ENCODE data around the gene CCSER1. TPM values are rescaled to one million over a fixed set of nuclear protein-coding genes. Genes with fewer than 3 reads are reported as not detected.

Gene CCSER1
- total RNA-seq, 2 experiments from 2014 or later: not detected

DNA sequence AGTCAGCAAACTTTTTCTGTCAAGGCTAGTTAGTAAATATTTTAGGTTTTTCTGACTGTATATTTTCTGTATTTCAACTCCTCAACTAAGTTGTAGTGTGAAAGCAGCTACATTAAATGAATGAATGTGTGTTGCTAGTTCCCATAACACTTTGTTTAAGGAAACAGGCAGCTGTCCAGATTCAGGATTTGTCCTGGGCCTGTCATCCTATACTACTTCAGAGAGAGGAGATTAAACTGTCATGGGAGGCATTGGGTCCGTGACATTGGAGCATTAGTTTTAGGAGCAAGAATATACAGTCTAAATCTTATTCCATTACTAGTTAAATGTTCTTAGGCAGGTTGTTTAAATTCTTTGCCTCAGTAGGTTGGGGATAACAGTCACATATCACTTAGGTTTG is 516.0 kb downstream of the CCSER1 start:
- TF ChIP-seq, protein P1, sequence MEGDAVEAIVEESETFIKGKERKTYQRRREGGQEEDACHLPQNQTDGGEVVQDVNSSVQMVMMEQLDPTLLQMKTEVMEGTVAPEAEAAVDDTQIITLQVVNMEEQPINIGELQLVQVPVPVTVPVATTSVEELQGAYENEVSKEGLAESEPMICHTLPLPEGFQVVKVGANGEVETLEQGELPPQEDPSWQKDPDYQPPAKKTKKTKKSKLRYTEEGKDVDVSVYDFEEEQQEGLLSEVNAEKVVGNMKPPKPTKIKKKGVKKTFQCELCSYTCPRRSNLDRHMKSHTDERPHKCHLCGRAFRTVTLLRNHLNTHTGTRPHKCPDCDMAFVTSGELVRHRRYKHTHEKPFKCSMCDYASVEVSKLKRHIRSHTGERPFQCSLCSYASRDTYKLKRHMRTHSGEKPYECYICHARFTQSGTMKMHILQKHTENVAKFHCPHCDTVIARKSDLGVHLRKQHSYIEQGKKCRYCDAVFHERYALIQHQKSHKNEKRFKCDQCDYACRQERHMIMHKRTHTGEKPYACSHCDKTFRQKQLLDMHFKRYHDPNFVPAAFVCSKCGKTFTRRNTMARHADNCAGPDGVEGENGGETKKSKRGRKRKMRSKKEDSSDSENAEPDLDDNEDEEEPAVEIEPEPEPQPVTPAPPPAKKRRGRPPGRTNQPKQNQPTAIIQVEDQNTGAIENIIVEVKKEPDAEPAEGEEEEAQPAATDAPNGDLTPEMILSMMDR (IDR thresholded peaks at IDR 0.05): no peak
- no peaks in the 10 kb centered on the region for H3K27me3 Mint-ChIP-seq
- DNase-seq: no peak
- peaks cover 3% of the 10 kb centered on the region for H3K9me3 Mint-ChIP-seq
- H3K4me1 Mint-ChIP-seq (ENCODE audit: low read depth): no peaks in the 10 kb centered on the region
- H3K36me3 Mint-ChIP-seq (ENCODE audit: low read depth): no peaks in the 10 kb centered on the region
- CTCF ChIA-PET: no interaction called here
- POLR2A ChIA-PET: no interaction called here
- no peak overlapping the region for H3K27ac Mint-ChIP-seq
- ATAC-seq: no peak
- H3K4me3 Mint-ChIP-seq: no peak overlapping the region
- intact Hi-C loops (cut with micrococcal nuclease): no loop called here

DNA sequence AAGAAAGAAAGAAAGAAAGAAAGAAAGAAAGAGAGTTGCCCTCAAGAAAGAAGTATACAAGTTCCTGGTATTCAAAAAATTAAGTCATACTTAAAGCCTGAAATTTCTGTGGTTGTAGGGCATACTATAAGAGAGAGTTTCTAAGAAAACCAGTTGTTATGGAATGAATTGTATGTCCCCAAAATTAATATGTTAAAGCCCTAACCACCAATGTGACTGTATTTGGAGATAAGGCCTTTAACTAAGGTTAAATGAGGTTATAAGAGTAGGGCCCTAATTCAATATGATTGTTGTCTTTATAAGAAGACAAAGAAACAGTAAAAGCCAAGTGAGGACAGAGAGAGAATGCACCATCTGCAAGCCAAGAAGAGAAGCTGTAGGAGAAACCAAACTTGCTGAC is 521.1 kb downstream of the CCSER1 start:
- no peak overlapping the region for H3K4me3 Mint-ChIP-seq
- intact Hi-C loops (cut with micrococcal nuclease): no loop called here
- no peaks in the 10 kb centered on the region for H3K27me3 Mint-ChIP-seq
- H3K36me3 Mint-ChIP-seq (ENCODE audit: low read depth): no peaks in the 10 kb centered on the region
- no peak overlapping the region for H3K27ac Mint-ChIP-seq
- no peak for DNase-seq
- H3K9me3 Mint-ChIP-seq: peaks cover 5% of the 10 kb centered on the region
- TF ChIP-seq, protein P1 (IDR thresholded peaks at IDR 0.05): no peak
- ChIA-PET POLR2A (no interaction called here), CTCF (no interaction called here)
- H3K4me1 Mint-ChIP-seq (ENCODE audit: low read depth): no peaks in the 10 kb centered on the region
- ATAC-seq: no peak

DNA sequence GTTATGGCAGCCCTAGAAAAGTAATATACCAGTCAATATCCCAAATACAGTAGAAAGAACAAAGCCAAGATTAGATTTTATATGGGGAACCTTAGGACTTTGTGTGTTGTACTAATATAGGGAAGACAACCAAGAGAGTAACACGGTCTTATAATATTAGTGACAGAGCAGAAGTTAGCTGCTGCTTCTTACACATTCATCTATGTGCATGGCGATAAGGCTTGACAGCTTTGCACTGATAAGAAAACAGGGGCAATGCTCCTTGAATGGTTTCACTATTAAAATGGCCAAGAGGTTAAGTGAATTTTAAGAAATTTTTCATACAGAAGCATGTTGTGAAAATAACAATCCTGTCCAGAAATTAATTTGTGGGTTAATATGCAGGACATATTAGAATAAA is 521.6 kb downstream of the CCSER1 start:
- POLR2A ChIA-PET: no interaction called here
- no peaks in the 10 kb centered on the region for H3K4me1 Mint-ChIP-seq (ENCODE audit: low read depth)
- CTCF ChIA-PET: no interaction called here
- ATAC-seq (no peak), DNase-seq (no peak)
- H3K4me3 Mint-ChIP-seq: no peak overlapping the region
- H3K27ac Mint-ChIP-seq: no peak overlapping the region
- no peaks in the 10 kb centered on the region for H3K27me3 Mint-ChIP-seq
- TF ChIP-seq, protein P1 (IDR thresholded peaks at IDR 0.05): no peak
- peaks cover 5% of the 10 kb centered on the region for H3K9me3 Mint-ChIP-seq
- H3K36me3 Mint-ChIP-seq (ENCODE audit: low read depth): no peaks in the 10 kb centered on the region
- intact Hi-C loops (cut with micrococcal nuclease): no loop called here

DNA sequence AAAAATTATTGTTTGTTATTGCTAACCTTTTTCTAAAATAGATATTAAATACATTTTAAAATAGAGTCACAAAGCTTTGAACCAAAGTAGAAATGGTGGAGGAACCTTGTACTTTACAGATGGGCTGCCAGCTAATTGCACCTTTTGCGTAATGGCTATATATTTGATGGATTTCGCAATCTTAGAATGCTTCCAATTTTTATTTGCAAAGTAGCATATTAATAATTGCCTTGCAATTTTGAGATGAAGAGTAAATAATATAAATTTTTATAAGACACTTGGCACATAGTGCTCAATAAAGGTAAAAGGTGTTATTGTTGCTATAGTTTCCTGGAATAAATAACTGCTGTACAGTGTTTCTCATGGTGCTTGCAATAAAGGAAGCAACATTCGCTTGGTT is 533.5 kb downstream of the CCSER1 start:
- Mint-ChIP-seq H3K4me1 (ENCODE audit: low read depth) (no peaks in the 10 kb centered on the region), H3K9me3 (peaks cover 3% of the 10 kb centered on the region), H3K27me3 (no peaks in the 10 kb centered on the region), H3K27ac (no peak overlapping the region), H3K36me3 (ENCODE audit: low read depth) (no peaks in the 10 kb centered on the region), H3K4me3 (no peak overlapping the region)
- intact Hi-C loops (cut with micrococcal nuclease): no loop called here
- no peak for DNase-seq
- POLR2A ChIA-PET: no interaction called here
- ATAC-seq: no peak
- CTCF ChIA-PET: no interaction called here
- TF ChIP-seq, protein P1 (IDR thresholded peaks at IDR 0.05): no peak

DNA sequence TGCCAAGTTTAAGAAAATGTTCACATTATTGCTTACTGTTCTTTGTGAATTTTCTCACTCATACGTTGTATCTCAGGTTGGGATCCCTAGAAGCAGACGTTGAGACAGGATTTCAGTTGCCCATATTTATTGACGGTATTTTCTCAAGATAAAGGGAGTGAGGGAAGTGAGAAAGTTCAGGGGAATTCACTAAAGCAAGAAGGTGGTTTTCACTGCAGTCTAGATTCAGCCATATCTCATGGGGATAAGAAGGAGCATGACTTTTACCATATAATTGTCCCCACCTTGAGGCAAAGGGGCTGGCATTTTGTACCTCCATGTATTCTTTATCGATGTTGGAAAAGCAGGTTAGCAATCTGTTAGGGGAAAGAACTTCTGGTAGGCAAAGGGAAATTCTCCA is 543.0 kb downstream of the CCSER1 start:
- DNase-seq (no peak), ATAC-seq (no peak)
- Mint-ChIP-seq H3K27me3 (no peaks in the 10 kb centered on the region), H3K9me3 (peaks cover 10% of the 10 kb centered on the region), H3K4me1 (ENCODE audit: low read depth) (no peaks in the 10 kb centered on the region), H3K27ac (no peak overlapping the region), H3K4me3 (no peak overlapping the region), H3K36me3 (ENCODE audit: low read depth) (no peaks in the 10 kb centered on the region)
- ChIA-PET CTCF (no interaction called here), POLR2A (no interaction called here)
- intact Hi-C loops (cut with micrococcal nuclease): no loop called here
- TF ChIP-seq, protein P1 (IDR thresholded peaks at IDR 0.05): no peak

Measured in activated CD8-positive, alpha-beta T cell treated with anti-CD3 and anti-CD28 coated beads for 36 hours (primary cell).